ENCODE data around the gene RNASET2. TPM values are rescaled to one million over a fixed set of nuclear protein-coding genes. Genes with fewer than 3 reads are reported as not detected.

RNASET2 gene
- polyA plus RNA-seq, 3 donors, result 432 to 562 (median 493) TPM

DNA sequence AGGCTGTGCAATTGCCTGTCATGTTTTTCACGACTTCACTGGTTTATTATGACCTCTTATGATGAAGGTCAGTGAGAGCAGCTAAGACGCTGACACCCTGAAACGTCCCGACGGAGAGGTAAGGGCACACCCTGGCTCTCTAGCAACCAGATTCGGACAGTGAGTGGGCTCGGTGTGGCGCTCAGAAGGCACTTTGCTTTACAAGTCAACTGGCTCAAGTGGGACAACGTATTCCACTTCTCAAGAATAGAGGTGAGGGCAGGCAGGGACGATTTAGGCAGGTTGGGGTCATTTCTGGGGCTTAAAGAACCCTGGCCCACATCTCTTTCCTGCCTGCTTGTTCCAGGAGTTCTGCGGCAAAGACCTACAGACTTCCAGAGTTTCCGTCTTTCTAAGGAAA, 18.2 kb downstream of the RNASET2 start:
- TF ChIP-seq, protein P1, sequence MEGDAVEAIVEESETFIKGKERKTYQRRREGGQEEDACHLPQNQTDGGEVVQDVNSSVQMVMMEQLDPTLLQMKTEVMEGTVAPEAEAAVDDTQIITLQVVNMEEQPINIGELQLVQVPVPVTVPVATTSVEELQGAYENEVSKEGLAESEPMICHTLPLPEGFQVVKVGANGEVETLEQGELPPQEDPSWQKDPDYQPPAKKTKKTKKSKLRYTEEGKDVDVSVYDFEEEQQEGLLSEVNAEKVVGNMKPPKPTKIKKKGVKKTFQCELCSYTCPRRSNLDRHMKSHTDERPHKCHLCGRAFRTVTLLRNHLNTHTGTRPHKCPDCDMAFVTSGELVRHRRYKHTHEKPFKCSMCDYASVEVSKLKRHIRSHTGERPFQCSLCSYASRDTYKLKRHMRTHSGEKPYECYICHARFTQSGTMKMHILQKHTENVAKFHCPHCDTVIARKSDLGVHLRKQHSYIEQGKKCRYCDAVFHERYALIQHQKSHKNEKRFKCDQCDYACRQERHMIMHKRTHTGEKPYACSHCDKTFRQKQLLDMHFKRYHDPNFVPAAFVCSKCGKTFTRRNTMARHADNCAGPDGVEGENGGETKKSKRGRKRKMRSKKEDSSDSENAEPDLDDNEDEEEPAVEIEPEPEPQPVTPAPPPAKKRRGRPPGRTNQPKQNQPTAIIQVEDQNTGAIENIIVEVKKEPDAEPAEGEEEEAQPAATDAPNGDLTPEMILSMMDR (IDR thresholded peaks at IDR 0.05), result no peak
- Histone ChIP-seq H3K9me3 (replicated peaks in 1 of 2; ENCODE audit: control insufficient read depth in 1 of 2, insufficient read depth in 1 of 2, low read length in 2 of 2) (no peaks in the 10 kb centered on the region), H4K20me1 (ENCODE audit: insufficient read depth, low read length) (peaks cover 99% of the 10 kb centered on the region), H2AFZ (ENCODE audit: insufficient read depth, low read depth, low read length, poor library complexity, severe bottlenecking) (no peak overlapping the region), H3K36me3 (replicated peaks in 1 of 2; ENCODE audit: control insufficient read depth in 1 of 2, insufficient read depth in 2 of 2, low read length in 2 of 2) (peaks cover 93 to 100% of the 10 kb centered on the region in 2 donors), H3K4me3 (replicated peaks in 1 of 3; ENCODE audit: low read depth in 2 of 3, low read length in 3 of 3) (no peak overlapping the region), H3K79me2 (ENCODE audit: insufficient read depth, low read length) (peaks cover 4% of the 10 kb centered on the region), H3K27ac (ENCODE audit: low read depth in 1 of 2, low read length in 2 of 2) (no peak overlapping the region), H3K9ac (ENCODE audit: insufficient read depth, low read length, poor library complexity, severe bottlenecking) (no peak overlapping the region), H3K4me1 (ENCODE audit: control insufficient read depth in 1 of 2, insufficient read depth in 2 of 2, low read length in 2 of 2) (no peaks in the 10 kb centered on the region), H3K4me2 (replicated peaks; ENCODE audit: extremely low read depth, low read length, poor library complexity, severe bottlenecking) (no peak overlapping the region), H3K27me3 (ENCODE audit: control insufficient read depth in 2 of 2, insufficient read depth in 2 of 2, low read length in 2 of 2) (no peaks in the 10 kb centered on the region)
- Mint-ChIP-seq H3K4me1 (peaks cover 7% of the 10 kb centered on the region), H3K9me3 (no peaks in the 10 kb centered on the region), H3K27ac (peak overlapping the region in 1 of 7 donors; percentile 35), H3K36me3 (peaks cover 89 to 98% of the 10 kb centered on the region in 2 donors), H3K27me3 (ENCODE audit: low read depth in 3 of 3) (no peaks in the 10 kb centered on the region), H3K4me3 (no peak overlapping the region)
- no peak for DNase-seq
- WGBS (ENCODE audit: insufficient coverage), result 97% methylated on average over 12 of the region's 12 CpGs
- intact Hi-C loops (cut with micrococcal nuclease), result no loop called here

DNA sequence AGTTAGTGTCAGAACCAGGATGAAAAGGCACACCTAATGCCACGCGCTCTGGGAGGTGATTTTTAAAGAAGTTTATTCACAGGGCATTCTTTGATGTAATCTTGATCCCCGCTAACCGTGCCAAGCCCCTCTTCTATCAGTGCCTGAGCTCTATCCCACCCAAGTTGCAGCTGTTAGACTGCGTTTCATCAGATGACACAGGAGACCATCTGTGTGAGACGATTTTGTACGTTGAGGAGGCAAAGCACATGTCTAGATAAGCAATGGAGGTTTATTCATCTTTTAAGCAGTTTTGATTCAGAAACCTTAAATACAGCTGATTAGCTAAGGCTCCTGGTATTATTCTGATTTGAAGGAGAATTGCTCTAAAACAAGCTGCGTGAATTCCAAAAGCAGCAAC, 18.6 kb downstream of the RNASET2 start:
- peaks cover 93 to 100% of the 10 kb centered on the region in 2 donors for H3K36me3 ChIP-seq (replicated peaks in 1 of 2; ENCODE audit: control insufficient read depth in 1 of 2, insufficient read depth in 2 of 2, low read length in 2 of 2)

More for the DNA sequence above, 18.6 kb downstream of the RNASET2 start:
- Histone ChIP-seq H3K9ac (ENCODE audit: insufficient read depth, low read length, poor library complexity, severe bottlenecking) (no peak overlapping the region), H4K20me1 (ENCODE audit: insufficient read depth, low read length) (peaks cover 99% of the 10 kb centered on the region), H3K79me2 (ENCODE audit: insufficient read depth, low read length) (peaks cover 5% of the 10 kb centered on the region), H3K4me3 (replicated peaks in 1 of 3; ENCODE audit: low read depth in 2 of 3, low read length in 3 of 3) (no peak overlapping the region), H3K4me1 (ENCODE audit: control insufficient read depth in 1 of 2, insufficient read depth in 2 of 2, low read length in 2 of 2) (no peaks in the 10 kb centered on the region), H3K27ac (ENCODE audit: low read depth in 1 of 2, low read length in 2 of 2) (no peak overlapping the region), H3K27me3 (ENCODE audit: control insufficient read depth in 2 of 2, insufficient read depth in 2 of 2, low read length in 2 of 2) (no peaks in the 10 kb centered on the region), H3K4me2 (replicated peaks; ENCODE audit: extremely low read depth, low read length, poor library complexity, severe bottlenecking) (no peak overlapping the region), H2AFZ (ENCODE audit: insufficient read depth, low read depth, low read length, poor library complexity, severe bottlenecking) (no peak overlapping the region), H3K9me3 (replicated peaks in 1 of 2; ENCODE audit: control insufficient read depth in 1 of 2, insufficient read depth in 1 of 2, low read length in 2 of 2) (no peaks in the 10 kb centered on the region)
- no peak for DNase-seq
- WGBS (ENCODE audit: insufficient coverage), result 100% methylated on average over 3 of the region's 8 CpGs
- intact Hi-C loops (cut with micrococcal nuclease), result no loop called here
- Mint-ChIP-seq H3K27me3 (ENCODE audit: low read depth in 3 of 3) (no peaks in the 10 kb centered on the region), H3K4me1 (peaks cover 3% of the 10 kb centered on the region), H3K27ac (no peak overlapping the region), H3K9me3 (no peaks in the 10 kb centered on the region), H3K36me3 (peaks cover 89 to 98% of the 10 kb centered on the region in 2 donors), H3K4me3 (no peak overlapping the region)
- TF ChIP-seq, protein P1 (IDR thresholded peaks at IDR 0.05), result no peak

All from CD14-positive monocyte (primary cell).